ENCODE data around the gene LGALS1. TPM values are rescaled to one million over a fixed set of nuclear protein-coding genes. Genes with fewer than 3 reads are reported as not detected.

The LGALS1 gene
- total RNA-seq, 1 experiment from 2014 or later, result 1,080 TPM

DNA sequence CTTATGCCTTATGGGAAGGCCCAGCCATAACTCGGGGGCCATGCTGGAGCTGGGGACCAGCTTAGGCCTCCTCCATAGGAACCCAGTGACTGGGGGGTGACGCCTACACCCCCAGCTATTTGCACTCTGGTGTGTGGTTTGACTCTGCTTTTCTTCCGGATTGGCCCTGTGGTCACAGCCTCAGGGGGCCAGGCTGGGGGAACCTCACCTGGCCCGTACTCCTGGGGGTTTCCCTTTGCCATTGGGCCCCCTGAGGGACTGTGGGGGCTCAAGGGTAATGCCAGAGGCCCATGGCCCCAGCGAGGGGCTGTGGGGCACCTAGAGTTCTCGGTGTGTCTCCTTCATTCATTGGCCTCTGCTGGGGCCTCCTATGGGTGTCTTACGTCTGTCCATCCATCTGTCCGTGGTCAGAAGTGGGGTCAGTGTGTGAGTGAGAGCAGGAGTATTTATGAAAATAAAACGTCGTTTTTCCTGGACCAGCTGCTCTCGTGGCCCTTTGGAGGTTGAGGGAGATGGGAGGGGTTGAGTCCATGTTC is 42.3 kb upstream of the LGALS1 start:
- H3K9me3 ChIP-seq (ENCODE audit: control insufficient read depth in 1 of 2, insufficient read depth in 1 of 2, low read depth in 1 of 2, low read length in 2 of 2), result no peaks in the 10 kb centered on the region
- H3K9ac ChIP-seq (ENCODE audit: low read length), result no peak overlapping the region
- no peaks in the 10 kb centered on the region for H3K9me2 ChIP-seq (ENCODE audit: insufficient read depth)
- peaks cover 12 to 32% of the 10 kb centered on the region in 2 experiments; a peak in 3 of 4 replicates for H3K4me1 ChIP-seq (ENCODE audit: control insufficient read depth in 1 of 2, insufficient read depth in 2 of 2, low read length in 2 of 2)
- no peaks in the 10 kb centered on the region for H4K20me1 ChIP-seq (ENCODE audit: insufficient read depth)
- no peak overlapping the region for H2AFZ ChIP-seq (ENCODE audit: low read depth, low read length, poor library complexity, severe bottlenecking)
- no peaks in the 10 kb centered on the region for H3K27me3 ChIP-seq (ENCODE audit: insufficient read depth, low read length)
- H3K79me2 ChIP-seq (ENCODE audit: insufficient read depth, low read length), result no peaks in the 10 kb centered on the region
- H3K4me2 ChIP-seq (ENCODE audit: low read length), result no peak overlapping the region
- POLR2A ChIA-PET, result interaction anchor here (1.2 to 1.7 kb wide), 3 partner anchors 10 to 174 kb away, joined by 3 to 5 read pairs (median 4); partner anchors contain the start of genes GCAT and LGALS1
- H3K36me3 ChIP-seq (ENCODE audit: control insufficient read depth in 1 of 2, insufficient read depth in 2 of 2, low read length in 2 of 2), result no peaks in the 10 kb centered on the region; a peak in 1 of 4 replicates
- H3K4me3 ChIP-seq (replicated peaks in 1 of 2; ENCODE audit: low read depth in 1 of 2, low read length in 2 of 2), result no peak overlapping the region
- DNase-seq (ENCODE audit: low read depth, low spot score) (no peak), ATAC-seq (no peak)
- CTCF ChIA-PET, result interaction anchor here (5.6 kb wide), 1 partner anchor 10 kb away, joined by 30 read pairs; no protein-coding TSS in a partner anchor
- TF ChIP-seq TCF7L2 (IDR thresholded peaks at IDR 0.05; ENCODE audit: borderline replicate concordance, extremely low read depth, insufficient read depth, insufficient read length), result no peak
- TF ChIP-seq, protein P1, sequence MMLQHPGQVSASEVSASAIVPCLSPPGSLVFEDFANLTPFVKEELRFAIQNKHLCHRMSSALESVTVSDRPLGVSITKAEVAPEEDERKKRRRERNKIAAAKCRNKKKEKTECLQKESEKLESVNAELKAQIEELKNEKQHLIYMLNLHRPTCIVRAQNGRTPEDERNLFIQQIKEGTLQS (IDR thresholded peaks at IDR 0.05), result no peak
- TF ChIP-seq POLR2A (IDR thresholded peaks at IDR 0.05; ENCODE audit: borderline replicate concordance, extremely low read depth, insufficient read depth, insufficient read length), result no peak
- TF ChIP-seq YY1 (IDR thresholded peaks at IDR 0.05; ENCODE audit: extremely low read depth, insufficient replicate concordance, low read depth, low read length), result no peak
- TF ChIP-seq EZH2 (IDR thresholded peaks at IDR 0.05), result no peak
- no peak for TF ChIP-seq CBX3 (IDR thresholded peaks at IDR 0.05; ENCODE audit: low read depth)
- TF ChIP-seq ELF1 (IDR thresholded peaks at IDR 0.05; ENCODE audit: borderline replicate concordance, low read depth), result no peak
- no peak for TF ChIP-seq EZH2phosphoT487 (IDR thresholded peaks at IDR 0.05; ENCODE audit: borderline replicate concordance)
- no peak for TF ChIP-seq ZNF274 (IDR thresholded peaks at IDR 0.05; ENCODE audit: low read depth, low read length)
- no peak for TF ChIP-seq RAD21 (IDR thresholded peaks at IDR 0.05; ENCODE audit: low read depth)
- TF ChIP-seq, protein P2, sequence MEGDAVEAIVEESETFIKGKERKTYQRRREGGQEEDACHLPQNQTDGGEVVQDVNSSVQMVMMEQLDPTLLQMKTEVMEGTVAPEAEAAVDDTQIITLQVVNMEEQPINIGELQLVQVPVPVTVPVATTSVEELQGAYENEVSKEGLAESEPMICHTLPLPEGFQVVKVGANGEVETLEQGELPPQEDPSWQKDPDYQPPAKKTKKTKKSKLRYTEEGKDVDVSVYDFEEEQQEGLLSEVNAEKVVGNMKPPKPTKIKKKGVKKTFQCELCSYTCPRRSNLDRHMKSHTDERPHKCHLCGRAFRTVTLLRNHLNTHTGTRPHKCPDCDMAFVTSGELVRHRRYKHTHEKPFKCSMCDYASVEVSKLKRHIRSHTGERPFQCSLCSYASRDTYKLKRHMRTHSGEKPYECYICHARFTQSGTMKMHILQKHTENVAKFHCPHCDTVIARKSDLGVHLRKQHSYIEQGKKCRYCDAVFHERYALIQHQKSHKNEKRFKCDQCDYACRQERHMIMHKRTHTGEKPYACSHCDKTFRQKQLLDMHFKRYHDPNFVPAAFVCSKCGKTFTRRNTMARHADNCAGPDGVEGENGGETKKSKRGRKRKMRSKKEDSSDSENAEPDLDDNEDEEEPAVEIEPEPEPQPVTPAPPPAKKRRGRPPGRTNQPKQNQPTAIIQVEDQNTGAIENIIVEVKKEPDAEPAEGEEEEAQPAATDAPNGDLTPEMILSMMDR (IDR thresholded peaks at IDR 0.05 in 2 of 3, conservative IDR thresholded peaks at IDR 0.05 in 1 of 3; ENCODE audit: borderline replicate concordance in 1 of 3, insufficient read depth in 1 of 3, low read depth in 2 of 3, low read length in 2 of 3), result no peak
- TF ChIP-seq FOSL1 (IDR thresholded peaks at IDR 0.05; ENCODE audit: low read depth), result no peak
- TF ChIP-seq, protein P3, sequence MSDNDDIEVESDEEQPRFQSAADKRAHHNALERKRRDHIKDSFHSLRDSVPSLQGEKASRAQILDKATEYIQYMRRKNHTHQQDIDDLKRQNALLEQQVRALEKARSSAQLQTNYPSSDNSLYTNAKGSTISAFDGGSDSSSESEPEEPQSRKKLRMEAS (IDR thresholded peaks at IDR 0.05), result no peak
- TF ChIP-seq SIN3A (IDR thresholded peaks at IDR 0.05; ENCODE audit: low read depth), result no peak
- TF ChIP-seq SRF (IDR thresholded peaks at IDR 0.05; ENCODE audit: low read depth), result no peak
- TF ChIP-seq, protein P4, sequence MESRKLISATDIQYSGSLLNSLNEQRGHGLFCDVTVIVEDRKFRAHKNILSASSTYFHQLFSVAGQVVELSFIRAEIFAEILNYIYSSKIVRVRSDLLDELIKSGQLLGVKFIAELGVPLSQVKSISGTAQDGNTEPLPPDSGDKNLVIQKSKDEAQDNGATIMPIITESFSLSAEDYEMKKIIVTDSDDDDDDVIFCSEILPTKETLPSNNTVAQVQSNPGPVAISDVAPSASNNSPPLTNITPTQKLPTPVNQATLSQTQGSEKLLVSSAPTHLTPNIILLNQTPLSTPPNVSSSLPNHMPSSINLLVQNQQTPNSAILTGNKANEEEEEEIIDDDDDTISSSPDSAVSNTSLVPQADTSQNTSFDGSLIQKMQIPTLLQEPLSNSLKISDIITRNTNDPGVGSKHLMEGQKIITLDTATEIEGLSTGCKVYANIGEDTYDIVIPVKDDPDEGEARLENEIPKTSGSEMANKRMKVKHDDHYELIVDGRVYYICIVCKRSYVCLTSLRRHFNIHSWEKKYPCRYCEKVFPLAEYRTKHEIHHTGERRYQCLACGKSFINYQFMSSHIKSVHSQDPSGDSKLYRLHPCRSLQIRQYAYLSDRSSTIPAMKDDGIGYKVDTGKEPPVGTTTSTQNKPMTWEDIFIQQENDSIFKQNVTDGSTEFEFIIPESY (IDR thresholded peaks at IDR 0.05; ENCODE audit: extremely low read depth, insufficient replicate concordance, low read length), result no peak
- RAD21 ChIA-PET (ENCODE audit: low non-redundant PET in 1 of 2, low total read pairs in 2 of 2, uncharacterized antibody in 2 of 2, unreplicated experiment in 2 of 2), result no interaction called here
- no TSS peak for BruUV-seq (replicated peaks)
- no peak overlapping the region for H3K27ac ChIP-seq (ENCODE audit: low read depth, low read length)
- intact Hi-C loops (cut with micrococcal nuclease), result no loop called here

Measured in HCT116 (cell line).